Limb (tissue), 2 donors: ENCODE measurements around the gene TEX22.

Source experiments
- DNase-seq, 2 donors: peaks; one replicate each; pipeline ENCODE4 v3.0.0-alpha.2; 2016; ENCODE audit errors: extremely low spot score in 2 of 2

TEX22 gene

DNA sequence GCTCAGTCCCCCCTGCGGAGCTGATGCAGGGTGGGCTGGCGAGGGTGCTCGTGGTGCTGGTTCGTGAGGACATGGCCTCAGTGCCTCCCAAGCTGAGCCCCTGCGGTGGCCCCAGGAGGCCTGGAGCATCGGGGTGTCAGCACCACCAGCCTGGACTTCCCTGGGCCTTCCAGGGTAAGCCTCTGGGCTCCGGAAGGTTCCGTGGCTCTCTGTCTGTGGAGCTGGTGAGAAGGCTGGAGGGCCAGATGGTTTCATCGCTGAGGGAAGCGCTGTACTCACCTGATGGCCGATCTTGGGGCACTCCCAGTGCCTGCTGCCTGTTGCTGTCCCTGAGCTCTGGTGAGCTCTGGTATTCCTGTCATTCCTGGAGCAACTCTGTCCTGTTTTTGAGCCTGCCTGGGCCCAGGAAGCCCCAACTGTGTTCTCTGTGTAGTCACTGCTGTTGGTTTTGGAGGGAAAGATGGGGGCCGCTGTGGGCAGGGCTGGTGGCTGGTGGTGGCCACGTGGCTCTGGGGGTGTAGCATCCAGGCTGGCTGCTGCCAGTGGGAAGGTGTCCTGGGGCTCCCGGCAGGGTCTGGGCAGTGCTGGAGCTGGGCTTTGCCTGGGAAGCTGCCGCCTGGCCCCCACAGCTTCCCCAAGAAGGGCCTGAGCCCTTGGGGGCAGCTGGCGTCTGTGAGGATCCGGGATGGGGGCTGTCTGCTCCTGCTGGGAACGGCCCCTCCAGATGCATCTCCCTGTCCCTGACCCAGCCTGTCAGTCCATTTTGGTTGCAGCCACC lies 39.6 kb downstream of the TEX22 start:
- DNase-seq = no peak

GRCh38 chr14:105439179-105439578 lies 40.8 kb downstream of the TEX22 start:
- no peak for DNase-seq

DNA sequence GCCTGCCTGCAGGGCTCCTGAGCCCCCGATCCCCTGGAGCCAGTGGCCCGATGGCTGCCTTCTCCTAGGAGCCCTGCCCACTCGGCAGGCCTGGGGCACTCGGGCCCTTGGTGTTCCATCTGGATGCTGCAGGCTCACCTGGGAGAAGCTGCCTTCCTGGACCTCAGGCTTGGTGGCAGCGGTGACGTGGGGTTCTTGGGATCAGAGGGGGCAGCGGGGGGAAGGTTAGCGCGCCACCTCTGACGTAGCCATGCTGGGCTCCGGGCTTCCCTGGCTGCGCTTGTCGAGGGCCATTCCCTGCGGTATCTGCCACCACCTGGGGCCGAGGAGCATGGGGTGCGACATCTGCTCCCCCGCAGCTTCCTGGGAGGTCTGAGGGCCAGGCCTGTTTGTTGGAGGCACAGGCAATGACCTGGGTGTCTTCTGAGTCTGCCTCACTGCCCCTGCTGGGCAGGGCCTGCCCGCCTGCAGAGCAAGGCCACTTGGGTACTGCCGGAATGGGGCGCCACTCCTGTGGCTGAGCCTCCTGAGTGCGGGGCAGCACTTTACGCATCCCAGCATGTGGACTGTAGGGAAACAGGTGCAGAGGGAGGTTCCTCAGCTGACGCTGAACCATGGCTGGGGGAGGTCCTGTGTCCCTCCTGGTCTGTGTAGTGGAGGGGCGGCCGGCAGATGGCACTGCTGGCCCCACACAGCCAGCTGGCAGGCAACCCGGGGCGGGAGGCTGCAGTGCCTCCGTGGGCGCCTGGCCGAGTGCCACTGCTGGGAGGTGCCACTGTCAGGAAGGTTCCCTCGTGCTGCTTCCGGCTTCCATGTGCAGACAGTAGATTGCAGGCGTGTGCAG lies 41.6 kb downstream of the TEX22 start:
- no peak for DNase-seq

- DNase-seq = no peak
These were observed 42.2 kb downstream of the TEX22 start for GRCh38 chr14:105440554-105440900.

- no peak for DNase-seq
These were observed 42.7 kb downstream of the TEX22 start for GRCh38 chr14:105440992-105441391.

- no peak for DNase-seq
These were observed 43.8 kb downstream of the TEX22 start for GRCh38 chr14:105442125-105442524.

DNA sequence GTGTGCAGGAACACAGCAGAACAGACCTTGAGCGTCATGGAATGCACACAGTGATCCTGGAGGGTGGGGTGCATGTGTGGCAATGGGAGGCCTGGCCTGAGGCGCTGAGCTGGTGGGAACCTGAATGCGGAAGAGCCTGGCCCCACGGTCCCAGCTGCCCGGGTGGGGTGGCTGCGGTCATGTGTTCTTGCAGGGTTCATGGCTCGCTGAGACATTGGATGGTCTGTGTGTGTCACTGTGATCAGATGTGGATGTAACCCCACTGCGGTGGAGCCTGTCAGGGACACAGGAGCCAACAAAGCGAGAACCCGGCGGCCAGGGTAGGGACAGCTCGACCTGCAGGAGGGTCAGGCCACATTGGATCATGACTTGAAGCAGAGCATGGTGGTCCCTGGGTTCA lies 44.5 kb downstream of the TEX22 start:
- DNase-seq = no peak

DNA sequence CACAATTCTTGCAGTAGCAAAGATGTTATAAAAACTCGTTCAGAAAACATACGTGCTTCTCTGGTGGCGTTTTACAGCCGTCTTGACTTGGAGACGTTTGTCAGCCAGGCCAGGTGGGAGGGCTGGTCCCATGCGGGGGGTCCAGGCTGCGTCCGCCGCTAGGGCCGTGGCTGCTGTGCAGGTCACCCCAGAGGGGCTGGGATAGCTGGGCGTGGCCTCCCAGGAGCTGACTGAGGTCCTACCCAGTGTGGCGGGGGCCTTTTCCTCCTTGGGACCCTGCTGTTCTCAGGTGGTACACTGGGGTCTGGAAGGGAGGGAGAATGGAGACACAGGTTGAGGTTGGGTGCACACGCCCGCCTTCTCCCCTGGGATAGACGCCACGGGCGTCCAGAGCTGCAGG lies 46.5 kb downstream of the TEX22 start:
- DNase-seq = no peak

DNA sequence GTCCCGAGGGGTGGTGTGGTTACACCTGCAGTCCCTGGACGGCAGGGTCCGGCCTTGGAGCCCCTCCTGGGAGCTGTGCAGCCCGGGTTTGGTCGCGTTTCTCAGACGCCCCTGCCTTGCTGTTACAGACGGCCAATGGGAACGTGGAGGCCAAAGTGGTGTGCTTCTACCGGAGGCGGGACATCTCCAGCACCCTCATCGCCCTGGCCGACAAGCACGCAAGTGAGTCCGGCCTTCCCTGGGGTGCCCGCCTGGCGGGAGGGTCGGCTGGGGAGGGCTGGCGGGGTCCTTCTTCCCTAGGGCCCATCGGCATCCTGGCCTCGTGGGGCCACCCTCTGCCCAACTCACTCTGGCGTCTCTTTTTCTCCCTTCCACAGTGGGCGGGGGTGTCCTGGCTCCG lies 47.0 kb downstream of the TEX22 start:
- DNase-seq = no peak

DNA sequence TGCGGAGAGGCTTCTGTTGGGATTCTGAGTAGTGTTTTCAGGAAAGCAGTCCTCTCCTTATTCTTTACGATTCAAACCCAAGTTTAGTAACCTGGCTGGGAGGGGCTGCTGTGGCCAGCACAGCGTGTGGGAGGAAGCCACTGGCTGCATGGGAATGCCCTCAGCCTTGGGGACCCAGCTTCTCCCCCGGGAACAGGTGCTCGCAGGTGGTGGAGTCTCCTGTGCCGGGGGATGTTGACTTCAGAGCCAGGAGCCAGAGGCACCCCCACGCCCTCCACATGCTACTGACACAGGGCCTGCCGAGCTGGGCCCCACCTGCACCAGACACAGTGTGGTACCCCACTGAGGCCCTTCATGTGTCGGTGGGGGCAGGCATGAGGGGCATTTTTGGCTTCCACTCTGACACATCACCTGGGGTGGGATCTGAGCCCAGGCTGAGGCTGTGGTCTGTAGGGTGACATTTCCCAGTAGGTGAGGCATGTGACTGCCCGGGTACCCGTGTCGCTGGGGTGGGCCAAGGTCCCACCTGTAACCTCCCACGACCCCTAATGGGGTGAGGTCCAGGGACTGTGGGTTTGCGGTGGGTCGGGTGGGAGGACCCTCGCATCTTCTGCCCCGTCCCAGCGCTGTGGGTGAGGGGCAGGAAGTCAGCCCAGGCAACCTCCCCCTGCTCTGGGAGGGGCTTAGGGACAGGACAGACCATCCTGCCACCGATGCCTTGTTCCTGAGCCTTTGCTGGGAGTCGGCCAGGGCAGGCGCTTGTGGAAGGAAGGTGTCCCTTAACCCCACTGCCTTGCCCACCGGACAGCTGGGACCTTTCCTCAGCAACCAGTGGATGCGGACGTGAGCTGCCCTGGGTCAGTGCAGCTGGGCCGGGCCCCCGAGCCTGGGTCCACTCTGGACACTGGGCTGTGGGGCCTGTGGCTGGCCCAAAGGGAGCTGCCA lies 47.8 kb downstream of the TEX22 start:
- no peak for DNase-seq

DNA sequence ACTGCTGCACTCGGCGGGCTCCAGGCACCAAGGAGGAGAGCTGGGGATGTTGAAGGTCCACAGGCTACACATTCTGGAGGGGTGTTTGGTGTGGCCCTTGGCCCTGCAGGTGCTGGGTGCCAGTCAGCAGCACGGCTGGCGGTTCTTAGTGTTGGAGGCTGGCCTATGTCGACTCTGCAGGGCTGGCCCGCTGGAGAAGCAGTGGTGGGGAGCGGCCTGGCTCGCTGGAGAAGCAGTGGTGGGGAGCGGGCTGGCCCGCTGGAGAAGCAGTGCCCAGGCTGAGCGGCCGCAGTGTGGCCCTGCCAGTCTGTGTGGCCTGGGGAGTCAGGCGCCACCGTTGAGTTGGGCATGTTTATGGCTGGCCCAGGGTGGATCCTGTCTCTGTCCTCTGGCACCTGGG lies 48.6 kb downstream of the TEX22 start:
- DNase-seq = no peak

DNA sequence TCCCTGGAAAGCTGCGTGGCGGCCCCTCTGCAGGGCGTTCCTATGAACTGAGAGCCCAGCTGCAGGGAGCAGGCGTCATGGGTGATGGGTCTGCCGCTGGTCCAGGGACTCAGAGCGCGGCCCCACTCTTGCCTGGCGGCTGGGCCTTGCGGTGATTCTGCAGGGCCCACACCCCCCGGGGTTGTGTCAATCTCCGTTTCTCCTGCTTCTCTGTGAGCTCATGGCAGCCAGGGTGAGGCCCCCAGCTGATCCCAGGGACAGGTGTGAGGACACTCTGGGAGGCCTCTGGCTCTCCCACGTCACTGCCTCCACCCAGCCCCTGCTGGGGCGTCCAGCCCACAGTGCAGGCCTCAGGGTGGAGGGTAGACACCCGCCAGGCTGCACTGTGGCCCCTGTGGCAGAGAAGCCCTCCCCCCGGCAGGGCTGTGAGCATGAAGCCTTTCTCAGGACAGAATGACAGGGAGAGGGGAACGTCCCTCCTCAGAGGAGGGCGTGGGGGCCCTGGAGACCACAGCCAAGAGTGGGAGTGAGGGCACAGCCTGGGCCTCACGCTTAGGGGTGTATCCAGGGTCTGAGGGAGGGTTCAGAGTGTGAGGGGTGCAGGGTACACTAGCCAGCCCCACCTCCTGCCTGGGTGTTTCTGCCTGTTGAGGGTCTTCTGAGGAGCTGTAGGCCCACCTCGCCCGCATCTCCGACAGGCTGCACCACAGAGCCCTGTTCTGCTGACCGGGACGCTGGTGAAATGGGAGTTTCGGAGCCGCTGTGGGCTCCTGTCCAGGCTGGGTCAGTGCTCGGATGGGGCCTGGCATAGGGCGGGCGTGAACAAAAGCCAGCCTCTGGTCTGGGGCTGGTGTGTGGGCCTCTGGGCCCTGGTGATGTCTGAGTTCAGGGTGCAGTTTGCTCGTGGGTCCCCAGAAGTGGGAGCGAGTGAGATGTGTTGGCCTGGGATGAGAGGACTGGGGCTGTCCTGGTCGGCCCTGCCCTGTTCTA lies 49.6 kb downstream of the TEX22 start:
- DNase-seq = no peak

GRCh38 chr14:105448706-105449111 lies 50.4 kb downstream of the TEX22 start:
- peak; percentile 24 to 79 for DNase-seq

DNA sequence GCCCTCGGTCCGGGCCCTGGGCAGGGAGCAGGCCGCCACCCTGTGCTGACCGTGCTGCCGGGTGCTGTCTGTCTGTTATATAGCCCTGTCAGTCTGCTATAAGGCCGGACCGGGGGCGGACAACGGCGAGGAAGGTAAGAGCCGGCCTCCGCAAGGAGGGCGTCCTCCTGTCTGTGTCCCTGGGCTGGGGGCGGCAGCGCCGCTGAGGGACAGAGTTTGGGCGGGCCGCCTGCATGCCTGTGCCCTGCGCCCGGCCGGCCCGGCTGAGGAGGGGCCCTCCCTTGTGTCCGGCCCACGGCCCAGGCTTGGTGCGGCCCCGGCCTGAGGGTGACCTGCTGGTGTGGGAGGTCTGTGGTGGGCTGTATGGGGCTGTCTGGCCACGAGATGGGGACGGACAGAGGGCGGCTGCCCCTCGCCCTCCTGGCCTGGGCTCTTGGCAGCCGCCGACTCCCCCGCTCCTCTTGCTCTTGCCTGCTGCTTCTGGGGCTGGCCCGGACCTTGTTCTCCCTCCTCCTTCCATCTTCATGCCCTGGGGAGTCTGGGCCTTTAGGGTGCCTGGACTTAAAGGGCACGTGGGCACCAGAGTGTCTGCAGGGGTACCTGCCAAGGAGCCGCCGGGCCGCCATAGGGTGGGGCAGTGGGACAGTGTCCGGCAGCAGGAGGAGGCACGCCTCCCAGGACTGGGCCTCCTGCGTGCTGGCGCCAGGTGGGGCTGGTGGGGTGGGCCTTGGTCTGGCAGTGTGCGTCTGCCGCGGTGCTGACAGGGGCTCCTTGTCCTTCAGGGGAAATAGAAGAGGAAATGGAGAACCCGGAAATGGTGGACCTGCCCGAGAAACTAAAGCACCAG lies 51.2 kb downstream of the TEX22 start:
- DNase-seq = no peak

GRCh38 chr14:105450123-105450505 lies 51.8 kb downstream of the TEX22 start:
- no peak for DNase-seq

- no peak for DNase-seq
These were observed 52.8 kb downstream of the TEX22 start for GRCh38 chr14:105450864-105451720.

DNA sequence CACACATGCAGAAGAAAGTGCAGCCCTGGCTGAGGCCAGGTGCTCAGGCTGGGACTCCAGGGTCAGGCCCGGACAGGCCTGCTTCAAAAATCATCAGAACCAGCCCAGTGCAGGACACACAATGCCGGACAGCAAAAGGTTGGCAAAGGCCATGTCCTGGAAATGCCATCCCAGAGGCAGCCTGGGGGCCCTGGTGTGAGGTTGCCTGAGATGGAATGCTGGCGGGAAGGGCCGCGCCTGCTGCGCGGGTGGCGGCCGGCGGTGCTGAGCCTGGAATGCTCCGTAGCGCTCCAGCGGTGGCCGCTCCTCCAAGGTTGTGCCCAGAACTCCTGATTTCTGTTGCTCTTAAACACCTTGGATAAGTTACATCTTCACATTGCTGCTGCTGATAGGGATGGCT lies 54.6 kb downstream of the TEX22 start:
- DNase-seq = no peak

- DNase-seq = no peak
These were observed 55.5 kb downstream of the TEX22 start for GRCh38 chr14:105453847-105454246.
